HCT116 (cell line): ENCODE data around the gene S100A10. TPM values are rescaled to one million over a fixed set of nuclear protein-coding genes. Genes with fewer than 3 reads are reported as not detected.

Source experiments
- ATAC-seq: fragments of 200-7000 bp; cut with Tn5 transposase; 2 replicates; pipeline ENCODE4 v1.9.1; 2020; ENCODE audit warnings: mild to moderate bottlenecking, moderate library complexity
- BruUV-seq: library from RNA; stranded (reverse); fragments of 400-500 nt; replicated peaks from 2 replicates; lab custom pipeline; 2021; lab: Mats Ljungman, UMichigan
- CTCF ChIA-PET: fragments of 300-600 bp; sonication (Branson Sonifier 250); formaldehyde crosslinking; loops from one replicate; lab custom pipeline; 2021; ENCODE audit warnings: antibody characterized with exemption; lab: Charles Lee
- POLR2A ChIA-PET: fragments of 300-600, 350-600 bp; sonication (Branson Sonifier 250); formaldehyde crosslinking; loops from one replicate; lab custom pipeline; 2021; ENCODE audit warnings: antibody characterized with exemption; lab: Charles Lee
- RAD21 ChIA-PET, 2 experiments: fragments of 300-600 bp; sonication (Branson Sonifier 250); formaldehyde crosslinking; loops; one replicate each; lab custom pipeline; 2023; ENCODE audit warnings: low total read pairs in 2 of 2; ENCODE audit not compliant: uncharacterized antibody in 2 of 2, unreplicated experiment in 2 of 2, low non-redundant PET in 1 of 2; lab: Charles Lee
- DNase-seq: peaks from one replicate; pipeline ENCODE4 v3.0.0-alpha.2; 2010; ENCODE audit warnings: low read depth, low spot score
- H2AFZ ChIP-seq: fragments of 200-600 bp; shearing (Covaris generic), sonication (generic); 2 replicates; pipeline ENCODE4 v1.6.1; 2017; ENCODE audit warnings: low read depth, mixed run types, mixed read lengths, antibody characterized with exemption, low read length; ENCODE audit not compliant: poor library complexity, severe bottlenecking
- H3K27ac ChIP-seq: 2 replicates; pipeline ENCODE4 v1.5.1; 2012; ENCODE audit warnings: low read depth, low read length
- H3K27me3 ChIP-seq: fragments of 200-600 bp; sonication (generic); 2 replicates; pipeline ENCODE4 v1.6.1; 2016; ENCODE audit warnings: mixed run types, low read length, mixed read lengths; ENCODE audit not compliant: insufficient read depth
- H3K36me3 ChIP-seq, 2 experiments: fragments of 200-500 bp in 1 of 2; fragments of 200-600 bp in 1 of 2; sonication (Bioruptor generic) in 1 of 2; sonication (generic) in 1 of 2; 2 replicates each; pipeline versions ENCODE4 v1.5.1 to v1.6.1; 2014 to 2016; ENCODE audit warnings: low read length in 2 of 2, inconsistent platforms in 1 of 2, mixed read lengths in 1 of 2, mixed run types in 1 of 2; ENCODE audit not compliant: insufficient read depth in 2 of 2, control insufficient read depth in 1 of 2
- H3K4me1 ChIP-seq, 2 experiments: fragments of 200-600 bp in 1 of 2; sonication (generic) in 1 of 2; 2 replicates each; pipeline versions ENCODE4 v1.5.1 to v1.6.1; 2012 to 2017; ENCODE audit warnings: low read length in 2 of 2, inconsistent platforms in 1 of 2, mild to moderate bottlenecking in 1 of 2, mixed read lengths in 1 of 2, mixed run types in 1 of 2, moderate library complexity in 1 of 2; ENCODE audit not compliant: insufficient read depth in 2 of 2, control insufficient read depth in 1 of 2
- H3K4me2 ChIP-seq: fragments of 200-600 bp; sonication (generic); 2 replicates; pipeline ENCODE4 v1.6.1; 2017; ENCODE audit warnings: mixed run types, low read length, mixed read lengths
- H3K4me3 ChIP-seq, 2 experiments: fragments of 200-600 bp in 1 of 2; sonication (generic) in 1 of 2; replicated peaks in 1 of 2; 2 replicates each; pipeline ENCODE4 v1.5.1; 2011 to 2016; ENCODE audit warnings: low read length in 2 of 2, control low read depth in 1 of 2, low read depth in 1 of 2, mild to moderate bottlenecking in 1 of 2, mixed read lengths in 1 of 2, mixed run types in 1 of 2
- H3K79me2 ChIP-seq: fragments of 200-600 bp; sonication (generic); 2 replicates; pipeline ENCODE4 v1.6.1; 2017; ENCODE audit warnings: mild to moderate bottlenecking, mixed run types, low read length, moderate library complexity, mixed read lengths; ENCODE audit not compliant: insufficient read depth
- H3K9ac ChIP-seq: fragments of 200-600 bp; sonication (generic); 2 replicates; pipeline ENCODE4 v1.6.1; 2016; ENCODE audit warnings: low read length, mixed read lengths
- H3K9me2 ChIP-seq: fragments of 200-600 bp; sonication (generic), shearing (Covaris generic); 2 replicates; pipeline ENCODE4 v1.6.1; 2017; ENCODE audit warnings: mixed run types, mild to moderate bottlenecking, moderate library complexity; ENCODE audit not compliant: insufficient read depth
- H3K9me3 ChIP-seq, 2 experiments: fragments of 200-500 bp in 1 of 2; fragments of 200-600 bp in 1 of 2; sonication (Bioruptor generic) in 1 of 2; sonication (generic) in 1 of 2; 2 replicates each; pipeline ENCODE4 v1.6.1; 2014 to 2017; ENCODE audit warnings: low read length in 2 of 2, mixed read lengths in 2 of 2, inconsistent platforms in 1 of 2, low read depth in 1 of 2, mild to moderate bottlenecking in 1 of 2, mixed run types in 1 of 2, moderate library complexity in 1 of 2; ENCODE audit not compliant: control insufficient read depth in 1 of 2, insufficient read depth in 1 of 2
- H4K20me1 ChIP-seq: fragments of 200-600 bp; sonication (generic), shearing (Covaris generic); 2 replicates; pipeline ENCODE4 v1.6.1; 2017; ENCODE audit warnings: mixed run types, mild to moderate bottlenecking, moderate library complexity; ENCODE audit not compliant: insufficient read depth
- CBX3 ChIP-seq: IDR thresholded peaks from 2 replicates; pipeline ENCODE4 v1.6.1; 2012; ENCODE audit warnings: low read depth
- EGR1 ChIP-seq: IDR thresholded peaks from 2 replicates; pipeline ENCODE4 v1.6.1; 2012; ENCODE audit warnings: low read depth
- ELF1 ChIP-seq: IDR thresholded peaks from 2 replicates; pipeline ENCODE4 v1.6.1; 2012; ENCODE audit warnings: low read depth, borderline replicate concordance
- JUND ChIP-seq: IDR thresholded peaks from 2 replicates; pipeline ENCODE4 v1.6.1; 2012
- MAX ChIP-seq: IDR thresholded peaks from 2 replicates; pipeline ENCODE4 v1.6.1; 2012
- POLR2AphosphoS5 ChIP-seq: IDR thresholded peaks from 2 replicates; pipeline ENCODE4 v1.6.1; 2011; ENCODE audit warnings: mild to moderate bottlenecking, low read depth, low read length, moderate library complexity
- RAD21 ChIP-seq: IDR thresholded peaks from 2 replicates; pipeline ENCODE4 v1.6.1; 2012; ENCODE audit warnings: low read depth, mild to moderate bottlenecking
- SP1 ChIP-seq: IDR thresholded peaks from 2 replicates; pipeline ENCODE4 v1.6.1; 2012; ENCODE audit warnings: low read depth
- TCF7L2 ChIP-seq: IDR thresholded peaks from 2 replicates; pipeline ENCODE4 v1.7.0; 2011; ENCODE audit warnings: borderline replicate concordance, inconsistent platforms; ENCODE audit not compliant: insufficient read depth, insufficient read length; ENCODE audit errors: extremely low read depth
- YY1 ChIP-seq: IDR thresholded peaks from 2 replicates; pipeline ENCODE4 v1.6.1; 2011; ENCODE audit warnings: low read length, low read depth, moderate library complexity, mild to moderate bottlenecking; ENCODE audit not compliant: insufficient replicate concordance; ENCODE audit errors: extremely low read depth
- ZBTB33 ChIP-seq: IDR thresholded peaks from 2 replicates; pipeline ENCODE4 v1.6.1; 2011; ENCODE audit warnings: mild to moderate bottlenecking, low read length, moderate library complexity; ENCODE audit not compliant: insufficient replicate concordance; ENCODE audit errors: extremely low read depth
- ZFX ChIP-seq: fragments of 450-650 bp; IDR thresholded peaks from 2 replicates; pipeline ENCODE4 v1.6.1; 2017
- intact Hi-C: fragments of 100-400 bp; cut with micrococcal nuclease; formaldehyde crosslinking; loops from 2 replicates; pipeline ENCODE4 v1.10.0; 2022
- total RNA-seq: library from RNA; stranded (reverse); gene quantifications from one replicate; pipeline ENCODE4 v1.2.1, GENCODE V29; 2021; ENCODE audit not compliant: unreplicated experiment

Gene S100A10
- total RNA-seq, 1 experiment from 2014 or later = 340 TPM

GRCh38 chr1:151944857-151945575, 48.6 kb downstream of the S100A10 start (continued):
- TF ChIP-seq ELF1 (no peak), EGR1 (no peak), ZFX (no peak), SP1 (no peak), CBX3 (no peak)

GRCh38 chr1:151944126-151944856, 49.4 kb downstream of the S100A10 start:
- ChIA-PET RAD21 (no interaction called here), CTCF (interaction anchor here (0.5 to 2.0 kb wide), 4 partner anchors 8 to 57 kb away, joined by 3 to 6 read pairs (median 4); no protein-coding TSS in a partner anchor), POLR2A (no interaction called here)
- TF ChIP-seq TCF7L2 = no peak
- no peak for DNase-seq
- intact Hi-C loops = loop anchor here (2.0 kb wide), 1 partner anchor 49 kb away; the partner anchor contains the start of gene S100A10
- Histone ChIP-seq H3K9me2 (no peaks in the 10 kb centered on the region), H3K9ac (no peak overlapping the region), H3K9me3 (no peaks in the 10 kb centered on the region), H3K36me3 (no peaks in the 10 kb centered on the region), H2AFZ (no peak overlapping the region), H3K27ac (no peak overlapping the region), H3K27me3 (no peaks in the 10 kb centered on the region), H3K79me2 (no peaks in the 10 kb centered on the region), H4K20me1 (no peaks in the 10 kb centered on the region), H3K4me2 (peak overlapping the region; percentile 63; the same call in 1 of the 2 replicates), H3K4me3 (no peak overlapping the region), H3K4me1 (peaks cover 29 to 59% of the 10 kb centered on the region in 2 experiments)
- no peak for ATAC-seq
- no TSS peak for BruUV-seq

GRCh38 chr1:151943591-151943990, 50.1 kb downstream of the S100A10 start:
- H3K4me1 ChIP-seq = peaks cover 29 to 59% of the 10 kb centered on the region in 2 experiments
- H3K27ac ChIP-seq = no peak overlapping the region
- no peaks in the 10 kb centered on the region for H3K9me2 ChIP-seq
- RAD21 ChIA-PET = no interaction called here
- intact Hi-C loops = no loop called here
- no peaks in the 10 kb centered on the region for H3K79me2 ChIP-seq
- no peaks in the 10 kb centered on the region for H3K36me3 ChIP-seq
- DNase-seq (no peak), ATAC-seq (no peak)
- H3K9ac ChIP-seq = no peak overlapping the region
- H3K4me2 ChIP-seq = no peak overlapping the region
- no peaks in the 10 kb centered on the region for H4K20me1 ChIP-seq
- H3K4me3 ChIP-seq = no peak overlapping the region
- no peaks in the 10 kb centered on the region for H3K27me3 ChIP-seq
- BruUV-seq = no TSS peak
- no peak overlapping the region for H2AFZ ChIP-seq
- POLR2A ChIA-PET = no interaction called here
- no peaks in the 10 kb centered on the region for H3K9me3 ChIP-seq
- CTCF ChIA-PET = no interaction called here
- no peak for TF ChIP-seq RAD21
- TF ChIP-seq ELF1 = no peak
- no peak for TF ChIP-seq CBX3
- TF ChIP-seq ZBTB33 = no peak
- TF ChIP-seq YY1 = no peak
- no peak for TF ChIP-seq POLR2AphosphoS5
- TF ChIP-seq EGR1 = no peak
- no peak for TF ChIP-seq MAX
- no peak for TF ChIP-seq JUND
